HG03060 (cell line): ENCODE measurements around the gene TRIO.

Source experiments
- ATAC-seq: cut with Tn5 transposase; IDR thresholded peaks from one replicate; pipeline ENCODE4 v1.9.1; 2021; ENCODE audit warnings: low read depth, moderate number of reproducible peaks; ENCODE audit not compliant: unreplicated experiment

TRIO gene

GRCh38 chr5:14239404-14239803 lies 96.3 kb downstream of the TRIO start:
- no peak for ATAC-seq

DNA sequence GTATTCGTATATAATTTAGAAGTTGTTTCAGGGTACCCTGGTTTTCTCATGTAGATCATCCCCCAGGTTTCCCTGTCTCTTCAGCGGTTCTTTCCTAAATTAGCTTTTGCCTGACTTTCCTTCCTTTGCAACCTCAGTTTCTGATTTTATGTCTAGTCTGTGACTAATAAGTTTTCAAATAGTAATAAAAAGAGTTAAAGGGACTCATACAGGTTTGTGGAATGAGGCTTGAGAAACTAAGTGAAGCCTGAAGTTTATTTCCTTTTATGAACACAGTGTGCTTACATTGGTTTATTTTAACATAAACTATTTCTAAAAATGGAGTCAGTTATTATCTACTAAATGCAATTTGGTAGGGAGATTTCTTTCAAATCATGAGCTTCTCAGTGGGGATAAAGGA lies 96.8 kb downstream of the TRIO start:
- no peak for ATAC-seq

- ATAC-seq = no peak
These were observed 97.2 kb downstream of the TRIO start for GRCh38 chr5:14240359-14240758.

DNA sequence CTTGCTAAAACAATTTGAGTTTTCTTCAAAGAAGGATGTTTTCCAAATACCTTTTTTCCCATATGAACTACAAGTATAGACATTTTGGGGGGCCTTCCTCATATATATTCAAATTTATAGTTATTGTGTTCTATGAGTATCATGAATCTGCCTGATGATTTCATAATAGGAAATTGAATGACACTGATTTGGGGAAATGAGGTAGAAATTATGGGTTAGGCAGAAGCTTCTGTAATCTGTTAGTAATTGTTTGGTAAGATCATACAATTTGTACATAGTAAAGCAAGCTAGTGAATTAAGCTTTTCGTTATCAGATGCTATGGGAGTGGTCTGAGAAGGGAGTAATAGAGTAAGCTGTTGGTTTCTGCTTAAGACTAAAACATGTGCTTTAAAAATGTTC lies 98.0 kb downstream of the TRIO start:
- ATAC-seq = no peak

- no peak for ATAC-seq
These were observed 99.3 kb downstream of the TRIO start for GRCh38 chr5:14242447-14242846.

DNA sequence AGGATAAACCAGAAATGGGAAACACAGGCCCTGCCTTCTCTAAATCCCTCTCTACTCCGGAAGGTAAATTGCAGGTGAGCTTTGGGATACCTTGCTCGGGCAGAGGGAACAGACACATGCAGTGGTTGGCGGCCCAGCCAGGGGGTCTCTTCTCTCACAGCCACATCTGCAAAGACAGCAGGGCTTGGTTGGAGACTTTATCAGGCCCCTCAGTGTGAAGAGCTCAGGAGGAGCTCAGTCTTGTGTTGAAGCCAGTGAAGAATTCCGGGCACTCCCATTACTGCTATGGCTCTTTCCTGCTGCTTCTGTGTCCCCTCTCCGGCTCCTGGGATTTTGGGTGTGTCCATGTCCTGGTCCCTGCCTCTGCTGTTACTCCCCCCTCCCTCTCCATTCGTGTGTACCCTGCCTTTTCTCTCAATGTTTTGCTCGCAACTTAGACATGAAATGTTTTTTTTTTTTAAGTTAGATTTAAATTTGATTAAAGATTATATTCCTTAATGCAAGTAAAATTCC lies 99.8 kb downstream of the TRIO start:
- no peak for ATAC-seq

- no peak for ATAC-seq
These were observed 100.6 kb downstream of the TRIO start for GRCh38 chr5:14243766-14244165.

DNA sequence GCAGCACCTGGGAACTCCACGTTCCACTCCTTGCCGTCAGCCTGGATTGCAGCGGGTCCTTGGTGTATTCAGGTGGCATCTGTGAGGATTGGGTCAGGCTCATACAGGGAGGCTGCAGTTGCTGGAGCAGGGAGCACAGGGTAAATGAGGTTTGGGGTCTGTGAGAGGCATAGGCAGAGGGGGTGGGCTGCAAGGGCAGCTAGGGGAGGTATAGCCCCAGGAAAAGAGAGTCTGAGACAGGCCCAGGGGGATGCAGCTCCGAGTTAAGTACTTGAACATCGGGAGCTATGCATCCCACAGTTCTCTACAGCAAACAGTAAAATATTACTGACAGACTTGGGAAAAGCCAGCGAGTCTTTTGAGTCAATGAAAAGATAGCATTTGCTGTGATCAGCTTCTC lies 101.6 kb downstream of the TRIO start:
- ATAC-seq = no peak

GRCh38 chr5:14245132-14245925 lies 102.2 kb downstream of the TRIO start:
- no peak for ATAC-seq

GRCh38 chr5:14246350-14247053 lies 103.4 kb downstream of the TRIO start:
- ATAC-seq = no peak

DNA sequence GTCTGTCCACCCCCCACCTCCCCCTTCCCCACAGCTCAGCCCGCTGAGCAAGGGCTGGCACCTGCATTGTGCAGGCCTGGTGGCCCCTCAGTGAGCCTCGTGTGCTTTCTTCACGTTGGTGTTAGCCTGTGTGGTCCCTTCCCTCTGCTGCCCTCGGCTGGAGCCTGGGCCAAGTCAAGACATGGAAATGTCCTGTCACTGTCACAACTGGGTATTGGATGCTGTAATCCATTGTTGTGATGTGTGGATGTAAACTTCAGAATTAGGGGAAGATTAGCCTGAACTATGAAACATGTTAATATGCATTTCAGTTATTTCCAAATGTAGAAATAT lies 103.9 kb downstream of the TRIO start:
- ATAC-seq = no peak

GRCh38 chr5:14249258-14250082 lies 106.3 kb downstream of the TRIO start:
- no peak for ATAC-seq

DNA sequence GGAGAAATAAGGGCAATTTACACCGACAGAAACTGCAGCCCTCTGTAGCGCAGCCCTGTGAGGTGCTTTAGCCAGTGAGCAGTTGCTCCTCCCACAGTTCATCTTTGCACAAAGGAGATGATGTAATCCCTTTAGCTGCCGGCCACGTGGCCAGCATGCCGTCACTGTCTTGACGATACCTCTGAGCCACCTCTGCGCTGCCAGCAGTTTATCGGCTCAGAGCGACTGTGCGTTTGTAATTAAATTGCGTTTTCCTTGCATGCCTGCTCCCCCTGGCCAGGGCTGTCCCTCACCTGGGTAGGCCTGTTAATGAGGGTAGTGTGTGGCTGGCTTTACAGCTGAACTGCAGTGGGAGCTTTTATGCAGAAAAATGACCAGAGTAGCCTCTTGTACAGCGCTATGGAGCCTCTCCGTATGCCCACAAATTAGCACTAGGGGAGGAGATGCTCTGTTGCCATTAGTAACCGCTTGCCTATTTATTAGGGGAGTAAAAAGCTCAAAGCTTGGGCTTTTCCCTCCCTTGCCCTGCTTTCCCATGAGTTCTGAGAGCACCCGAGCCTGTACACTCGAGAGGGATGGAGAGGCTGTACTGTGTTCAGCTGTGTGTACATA lies 107.0 kb downstream of the TRIO start:
- ATAC-seq = no peak

- ATAC-seq = peak; percentile 55
These were observed 107.9 kb downstream of the TRIO start for GRCh38 chr5:14250748-14251701.

GRCh38 chr5:14251733-14252132 lies 108.6 kb downstream of the TRIO start:
- peak; percentile 37 for ATAC-seq

DNA sequence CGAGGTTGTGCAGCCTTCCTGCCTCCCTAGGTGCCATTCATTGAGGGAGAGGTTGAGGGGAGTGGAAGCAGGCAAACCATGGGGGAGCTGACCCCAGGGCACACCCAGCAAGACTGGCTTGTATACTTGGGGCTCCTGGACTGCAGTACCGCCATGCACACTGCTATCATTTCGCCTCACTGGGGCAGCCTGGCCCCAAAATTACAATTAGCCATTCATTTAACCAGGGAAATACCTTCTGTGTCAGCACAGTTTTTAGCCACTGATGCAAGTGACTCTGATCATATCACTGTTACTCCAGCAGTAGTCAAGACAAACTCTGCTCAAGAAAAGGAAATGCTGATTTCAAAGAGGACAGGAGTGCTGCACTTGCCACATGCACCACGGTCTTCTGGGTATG lies 109.7 kb downstream of the TRIO start:
- no peak for ATAC-seq

DNA sequence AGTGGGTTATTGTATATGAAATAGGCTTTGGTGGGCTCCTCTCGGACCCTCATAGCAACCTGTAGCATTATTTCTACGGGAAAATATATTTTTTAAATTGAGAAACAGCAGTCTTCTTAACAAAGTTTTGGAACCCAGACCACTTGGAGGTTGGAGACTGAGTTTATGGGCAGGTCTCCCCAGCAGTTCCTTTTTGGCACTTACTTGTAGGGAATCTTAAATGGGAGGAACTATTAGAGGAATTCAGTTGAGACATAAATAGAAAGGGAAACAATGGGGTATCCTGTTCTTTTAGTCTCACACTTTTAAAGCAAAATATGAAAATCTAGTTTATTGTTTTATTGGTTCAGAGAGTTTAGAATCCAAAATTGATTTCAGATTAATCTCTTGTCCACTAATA lies 111.5 kb downstream of the TRIO start:
- no peak for ATAC-seq

GRCh38 chr5:14256026-14256690 lies 113.0 kb downstream of the TRIO start:
- no peak for ATAC-seq

DNA sequence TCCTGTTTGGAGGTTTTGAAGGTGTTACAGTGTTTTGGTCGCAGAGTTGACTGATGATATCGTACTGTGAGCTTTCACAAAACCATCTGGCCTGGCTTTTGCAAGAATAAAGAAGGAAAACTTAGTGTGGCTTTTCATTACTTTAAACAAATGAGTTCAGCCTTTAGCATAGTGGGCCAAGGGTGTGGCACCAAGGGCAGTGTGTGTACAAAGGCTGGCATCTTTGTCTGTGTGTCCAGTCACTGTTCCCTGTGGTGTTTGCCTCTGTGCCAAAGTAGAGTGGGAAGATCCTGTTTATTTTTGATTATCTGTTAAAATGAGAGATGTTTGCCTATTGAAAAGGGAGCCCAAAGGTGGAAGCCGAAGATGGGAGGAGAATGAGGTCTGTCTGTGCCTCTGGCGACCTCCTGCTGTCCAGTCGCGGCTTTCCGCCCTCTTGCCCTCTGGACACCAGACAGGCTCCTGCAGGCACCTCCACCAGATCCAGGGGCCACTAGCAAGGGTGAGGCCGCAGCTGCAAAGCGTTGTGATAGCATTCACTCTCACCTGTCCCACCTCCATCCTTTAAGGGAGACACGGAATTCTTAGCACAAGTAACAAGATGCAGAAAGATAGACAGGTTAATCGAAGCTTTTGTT lies 113.7 kb downstream of the TRIO start:
- ATAC-seq = no peak
